Immature natural killer cell (primary cell): ENCODE data around the gene PRORP. TPM values are rescaled to one million over a fixed set of nuclear protein-coding genes. Genes with fewer than 3 reads are reported as not detected.
"Not testable (repeated sequence)": the region's sequence is repeated elsewhere in the genome, so short reads cannot be mapped to it uniquely, and the experiment has no call there.

Source experiments
- DNase-seq, 3 donors: peaks; one replicate each; pipeline ENCODE4 v3.0.0; 2022; ENCODE audit warnings: mixed read lengths in 1 of 3
- H3K27ac Mint-ChIP-seq, 6 donors: one replicate each; pipeline ENCODE4 v1.8.0; 2020; ENCODE audit warnings: mixed read lengths in 6 of 6, mild to moderate bottlenecking in 5 of 6, inconsistent platforms in 4 of 6, moderate library complexity in 3 of 6
- H3K27me3 Mint-ChIP-seq, 3 donors: one replicate each; pipeline ENCODE4 v1.8.0; 2020 to 2021; ENCODE audit warnings: low read depth in 3 of 3, mild to moderate bottlenecking in 3 of 3, mixed read lengths in 3 of 3, moderate library complexity in 3 of 3, inconsistent platforms in 1 of 3
- H3K36me3 Mint-ChIP-seq, 3 donors: one replicate each; pipeline ENCODE4 v1.8.0; 2020; ENCODE audit warnings: mixed read lengths in 3 of 3, inconsistent platforms in 2 of 3, mild to moderate bottlenecking in 2 of 3
- H3K4me1 Mint-ChIP-seq, 2 donors: one replicate each; pipeline ENCODE4 v1.8.0; 2020; ENCODE audit warnings: inconsistent platforms in 2 of 2, mild to moderate bottlenecking in 2 of 2, mixed read lengths in 2 of 2, moderate library complexity in 1 of 2
- H3K4me3 Mint-ChIP-seq, 5 donors: one replicate each; pipeline ENCODE4 v1.8.0; 2020; ENCODE audit warnings: mild to moderate bottlenecking in 5 of 5, mixed read lengths in 5 of 5, inconsistent platforms in 3 of 5, moderate library complexity in 3 of 5
- H3K9me3 Mint-ChIP-seq, 6 donors: one replicate each; pipeline ENCODE4 v1.8.0; 2020; ENCODE audit warnings: mild to moderate bottlenecking in 6 of 6, mixed read lengths in 6 of 6, inconsistent platforms in 4 of 6, moderate library complexity in 3 of 6
- polyA plus RNA-seq, 3 donors: library from polyadenylated mRNA; unstranded; fragments of 300-500 nt; fragmentation: Illumina TruSeq; gene quantifications; one replicate each; pipeline ENCODE4 v1.2.3, GENCODE V29; 2021

PRORP gene
- polyA plus RNA-seq = 10 to 100 TPM; 32.7 to 59.5 (median 36.7) TPM

DNA sequence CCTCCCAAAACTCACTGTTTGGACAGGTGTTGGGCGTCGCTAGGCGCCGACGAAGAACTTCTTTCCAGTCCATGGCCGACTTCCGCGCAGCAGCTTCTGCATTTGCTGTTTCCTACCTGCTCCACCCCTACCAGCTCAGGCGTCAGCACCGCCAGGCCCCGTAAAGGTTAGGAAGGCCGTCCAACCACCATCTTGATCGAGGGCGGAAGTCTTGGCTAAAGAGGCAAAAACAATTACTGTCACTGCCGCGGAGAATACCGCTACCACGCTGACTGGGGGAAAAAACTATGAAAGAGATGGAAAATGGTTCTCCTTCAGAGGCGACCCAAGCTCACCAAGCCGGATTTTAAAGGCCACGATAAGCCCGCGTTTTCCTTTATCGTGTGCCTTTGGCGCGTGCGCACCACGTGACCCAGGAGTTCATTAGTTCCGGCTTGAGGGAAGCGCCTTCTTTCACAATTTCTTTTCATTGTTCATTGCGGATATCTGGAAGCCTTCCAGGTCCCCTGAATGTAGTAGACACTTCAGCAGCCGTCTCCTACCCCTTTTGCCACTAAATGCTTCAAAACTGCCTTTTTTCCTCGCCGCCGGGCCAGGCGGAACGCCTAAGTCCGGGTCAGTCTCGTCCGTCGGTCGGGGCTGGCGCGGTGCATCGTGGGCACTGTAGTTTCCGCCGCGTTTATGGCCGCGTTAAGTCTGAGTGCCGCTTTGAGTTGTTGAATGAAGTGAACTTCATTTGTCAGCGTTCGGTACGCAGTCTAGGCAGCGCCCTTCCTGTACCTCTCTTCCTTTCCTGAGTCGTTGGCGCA is at the start of gene PRORP, which contains the start of gene PPP2R3C:
PRORP (plus strand) TSS at position 666 of the 809 bp plus-strand sequence. CDS start 694 bp downstream, outside the sequence.
PPP2R3C (minus strand) TSS at position 104 of the 809 bp plus-strand sequence; CDS start at position 73, 31 bp downstream.
- H3K27ac Mint-ChIP-seq = peak within 1 kb of the TSS; percentile 99 to 100 (median 100)
- peaks cover 4 to 10% (median 7%) of the 10 kb centered on the region in 3 donors for H3K36me3 Mint-ChIP-seq
- peak; percentile 89 to 90 (median 89) for DNase-seq
- H3K4me1 Mint-ChIP-seq = peaks cover 60 to 91% of the 10 kb centered on the region in 2 donors
- no peaks in the 10 kb centered on the region for H3K9me3 Mint-ChIP-seq
- H3K4me3 Mint-ChIP-seq = peak within 1 kb of the TSS; percentile 95 to 100 (median 100)
- peaks cover 6 to 18% (median 8%) of the 10 kb centered on the region in 3 donors for H3K27me3 Mint-ChIP-seq

GRCh38 chr14:35073486-35073885 is 48.9 kb upstream of the PRORP start:
- peaks cover 6 to 20% (median 6%) of the 10 kb centered on the region in 3 donors for H3K36me3 Mint-ChIP-seq
- no peaks in the 10 kb centered on the region for H3K27me3 Mint-ChIP-seq
- no peaks in the 10 kb centered on the region for H3K9me3 Mint-ChIP-seq
- H3K4me1 Mint-ChIP-seq = no peaks in the 10 kb centered on the region
- H3K27ac Mint-ChIP-seq = no peak overlapping the region
- no peak overlapping the region for H3K4me3 Mint-ChIP-seq
- DNase-seq = no peak

DNA sequence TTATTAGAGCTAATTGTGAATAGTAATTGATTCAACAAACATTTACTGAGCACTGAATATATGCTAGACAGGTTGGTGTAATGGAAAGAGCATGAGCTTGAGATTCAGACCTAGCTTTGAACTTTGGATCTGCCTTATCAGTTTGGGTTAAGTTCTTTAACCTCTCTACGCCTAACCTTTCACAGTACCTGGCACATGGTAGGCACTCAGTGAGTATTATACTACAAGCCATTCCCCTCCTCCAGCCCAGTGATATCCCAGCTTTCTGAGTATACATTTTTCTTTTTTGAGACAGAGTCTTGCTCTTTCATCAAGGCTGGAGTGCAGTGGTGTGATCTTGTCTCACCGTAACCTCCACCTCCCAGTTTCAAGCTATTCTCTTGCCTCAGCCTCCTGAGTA is 44.3 kb upstream of the PRORP start:
- Mint-ChIP-seq H3K36me3 (peaks cover 0 to 17% (median 7%) of the 10 kb centered on the region in 3 donors), H3K27me3 (no peaks in the 10 kb centered on the region), H3K4me1 (no peaks in the 10 kb centered on the region), H3K27ac (peak overlapping the region in 1 of 6 donors; percentile 50), H3K4me3 (no peak overlapping the region), H3K9me3 (no peaks in the 10 kb centered on the region)
- DNase-seq = no peak

GRCh38 chr14:35079742-35080141 is 42.6 kb upstream of the PRORP start:
- Mint-ChIP-seq H3K4me1 (no peaks in the 10 kb centered on the region), H3K27ac (no peak overlapping the region), H3K27me3 (no peaks in the 10 kb centered on the region), H3K4me3 (no peak overlapping the region), H3K36me3 (peaks cover 4 to 17% (median 5%) of the 10 kb centered on the region in 3 donors), H3K9me3 (no peaks in the 10 kb centered on the region)
- DNase-seq = no peak

DNA sequence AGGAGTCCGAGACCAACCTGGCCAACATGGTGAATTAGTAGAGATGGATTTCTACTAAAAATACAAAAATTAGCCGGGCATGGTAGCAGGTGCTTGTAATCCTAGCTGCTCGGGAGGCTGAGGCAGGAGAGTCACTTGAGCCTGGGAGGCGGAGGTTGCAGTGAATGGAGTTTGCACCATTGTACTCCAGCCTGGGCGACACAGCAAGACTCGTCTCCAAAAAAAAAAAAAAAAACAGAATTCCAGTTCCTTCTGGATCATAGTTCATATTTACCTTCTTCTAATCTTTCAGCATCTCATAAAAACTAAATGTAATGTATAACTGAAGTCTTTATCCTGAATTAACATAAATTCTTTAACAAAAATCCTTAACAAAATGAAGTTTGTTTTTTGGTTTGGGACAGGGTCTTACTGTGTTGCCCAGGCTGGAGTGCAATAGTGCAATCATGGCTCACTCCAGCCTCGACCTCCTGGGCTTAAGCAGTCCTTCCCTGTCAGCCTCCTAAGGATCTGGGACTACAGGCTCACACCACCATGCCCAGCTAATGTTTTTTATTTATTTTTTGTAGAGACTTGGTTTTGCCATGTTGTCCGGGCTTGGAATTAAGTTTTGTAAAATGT is 38.7 kb upstream of the PRORP start:
- no peaks in the 10 kb centered on the region for H3K4me1 Mint-ChIP-seq

DNA sequence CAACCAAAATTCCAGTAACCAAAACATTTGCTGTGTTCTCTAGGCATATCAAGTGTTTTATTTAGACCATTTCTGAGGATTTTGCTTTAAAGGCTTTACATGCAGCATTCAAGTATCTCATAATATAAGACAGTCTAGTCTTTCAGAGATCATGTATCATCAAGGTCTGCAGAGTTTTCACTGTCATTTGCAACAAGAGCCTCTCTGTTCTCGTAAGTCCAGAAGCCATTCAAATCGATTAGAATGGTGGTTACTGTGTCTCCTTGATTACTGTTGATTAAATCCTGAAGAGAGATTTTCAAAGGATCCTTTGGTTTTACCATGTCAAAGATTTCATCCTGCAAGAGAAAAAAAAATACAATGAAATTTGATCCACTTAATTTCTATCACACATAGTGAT is 36.9 kb upstream of the PRORP start:
- Mint-ChIP-seq H3K27ac (peak overlapping the region in 5 of 6 donors; percentile 15 to 71 (median 24)), H3K4me1 (no peaks in the 10 kb centered on the region), H3K4me3 (no peak overlapping the region), H3K27me3 (peaks cover 0 to 3% (median 0%) of the 10 kb centered on the region in 3 donors), H3K36me3 (peaks cover 13 to 35% (median 26%) of the 10 kb centered on the region in 3 donors), H3K9me3 (no peaks in the 10 kb centered on the region)
- DNase-seq = no peak

More for the DNA sequence above, 38.7 kb upstream of the PRORP start:
- H3K27ac Mint-ChIP-seq = peak overlapping the region in 1 of 6 donors; percentile 26
- peaks cover 18 to 34% (median 26%) of the 10 kb centered on the region in 3 donors for H3K36me3 Mint-ChIP-seq
- H3K9me3 Mint-ChIP-seq = no peaks in the 10 kb centered on the region
- H3K27me3 Mint-ChIP-seq = peaks cover 0 to 3% (median 0%) of the 10 kb centered on the region in 3 donors
- H3K4me3 Mint-ChIP-seq = no peak overlapping the region
- no peak for DNase-seq

GRCh38 chr14:35088514-35088913 is 33.8 kb upstream of the PRORP start:
- no peaks in the 10 kb centered on the region for H3K9me3 Mint-ChIP-seq
- peak overlapping the region in 4 of 6 donors; percentile 3 to 75 (median 26) for H3K27ac Mint-ChIP-seq
- DNase-seq = no peak
- H3K4me1 Mint-ChIP-seq = no peaks in the 10 kb centered on the region
- no peak overlapping the region for H3K4me3 Mint-ChIP-seq
- peaks cover 0 to 3% (median 0%) of the 10 kb centered on the region in 3 donors for H3K27me3 Mint-ChIP-seq
- H3K36me3 Mint-ChIP-seq = peaks cover 13 to 33% (median 30%) of the 10 kb centered on the region in 3 donors

- not testable (repeated sequence) for H3K27ac Mint-ChIP-seq, H3K9me3 Mint-ChIP-seq, H3K27me3 Mint-ChIP-seq, DNase-seq, H3K4me3 Mint-ChIP-seq, H3K4me1 Mint-ChIP-seq
- H3K36me3 Mint-ChIP-seq = peaks cover 14 to 29% (median 17%) of the 10 kb centered on the region in 3 donors
Observed at GRCh38 chr14:35094645-35095044, 27.7 kb upstream of the PRORP start.

DNA sequence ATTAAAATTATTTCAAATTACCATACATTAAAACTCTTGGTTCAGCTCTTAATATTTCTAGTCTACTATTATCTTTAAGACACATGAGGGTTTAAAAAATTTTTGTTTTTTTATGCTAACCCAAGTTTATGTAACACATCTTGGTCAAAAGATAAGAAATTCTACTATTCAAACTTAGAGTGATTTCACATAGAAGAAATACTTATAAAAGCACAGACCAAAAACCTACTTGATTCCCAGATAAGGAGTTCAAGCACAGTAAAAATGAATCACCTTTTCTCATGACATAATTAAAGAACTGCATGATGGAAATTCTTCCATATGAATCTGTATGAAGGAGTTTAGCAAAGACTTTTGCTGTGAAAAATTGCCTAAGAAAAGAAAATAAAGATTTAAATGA is 14.5 kb upstream of the PRORP start:
- peaks cover 0 to 3% (median 3%) of the 10 kb centered on the region in 3 donors for H3K27me3 Mint-ChIP-seq
- DNase-seq = no peak
- H3K27ac Mint-ChIP-seq = no peak overlapping the region
- H3K4me3 Mint-ChIP-seq = no peak overlapping the region
- H3K9me3 Mint-ChIP-seq = no peaks in the 10 kb centered on the region
- peaks cover 23 to 58% (median 30%) of the 10 kb centered on the region in 3 donors for H3K36me3 Mint-ChIP-seq
- peaks cover 3 to 12% of the 10 kb centered on the region in 2 donors for H3K4me1 Mint-ChIP-seq

DNA sequence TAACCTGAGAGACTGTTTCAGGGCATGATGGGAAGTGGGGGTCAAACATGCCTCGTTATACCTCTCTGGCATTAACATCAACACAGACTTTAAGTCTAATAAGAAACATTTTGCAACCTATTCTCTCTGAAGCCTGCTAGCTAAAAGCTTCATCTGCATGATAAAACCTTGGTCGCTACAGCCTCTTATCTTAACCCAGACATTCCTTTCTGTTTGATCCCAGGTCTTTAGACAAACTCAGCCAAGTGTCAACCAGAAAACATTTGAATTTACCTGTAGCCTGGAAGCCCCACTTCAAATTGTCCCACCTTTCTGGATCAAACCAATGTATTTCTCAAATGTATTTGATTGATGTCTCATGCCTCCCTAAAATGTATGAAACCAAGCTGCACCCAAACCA is 9.7 kb upstream of the PRORP start:
- Mint-ChIP-seq H3K4me3 (no peak overlapping the region), H3K27ac (peak overlapping the region in 3 of 6 donors; percentile 1 to 40 (median 21)), H3K9me3 (no peaks in the 10 kb centered on the region), H3K36me3 (peaks cover 30 to 55% (median 31%) of the 10 kb centered on the region in 3 donors), H3K27me3 (peaks cover 0 to 3% (median 1%) of the 10 kb centered on the region in 3 donors), H3K4me1 (peaks cover 25 to 37% of the 10 kb centered on the region in 2 donors)
- DNase-seq = no peak

DNA sequence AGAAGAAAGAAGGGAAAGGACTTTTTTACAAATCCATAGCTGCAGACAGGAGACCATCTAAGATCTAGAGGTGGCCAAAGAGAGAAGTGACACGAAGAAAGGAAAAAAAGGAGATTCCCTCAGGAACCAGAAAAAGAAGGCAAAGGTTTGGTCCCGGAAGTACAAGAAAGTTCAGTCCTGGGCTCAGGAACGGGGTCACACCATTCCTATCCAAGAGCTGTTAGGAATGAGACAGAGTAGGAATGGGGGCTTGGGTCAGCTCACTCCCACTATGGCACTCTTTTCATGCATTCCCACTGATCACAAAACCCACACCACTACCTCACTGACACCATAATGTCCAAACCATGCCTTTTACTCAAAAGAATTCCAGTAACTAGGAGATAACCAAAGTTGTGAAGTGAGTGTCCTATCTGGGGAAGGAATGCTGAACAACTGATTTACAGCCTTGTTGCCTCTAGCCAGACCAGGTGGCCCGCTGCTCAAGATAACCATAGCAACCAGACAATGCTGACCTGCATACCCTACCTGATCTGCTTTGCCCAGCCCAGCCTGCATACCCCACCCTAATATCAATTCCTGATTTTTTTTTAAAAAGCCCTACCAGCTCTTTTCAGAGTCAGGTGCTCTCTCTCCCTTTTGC is 8.9 kb upstream of the PRORP start:
- Mint-ChIP-seq H3K4me1 (peaks cover 30 to 45% of the 10 kb centered on the region in 2 donors), H3K27me3 (peaks cover 0 to 4% (median 3%) of the 10 kb centered on the region in 3 donors), H3K36me3 (peaks cover 30 to 59% (median 31%) of the 10 kb centered on the region in 3 donors), H3K4me3 (no peak overlapping the region), H3K9me3 (no peaks in the 10 kb centered on the region), H3K27ac (peak overlapping the region in 5 of 6 donors; percentile 1 to 60 (median 21))
- no peak for DNase-seq

GRCh38 chr14:35114036-35114435 is 8.3 kb upstream of the PRORP start:
- Mint-ChIP-seq H3K9me3 (no peaks in the 10 kb centered on the region), H3K4me3 (no peak overlapping the region), H3K27me3 (peaks cover 0 to 3% (median 3%) of the 10 kb centered on the region in 3 donors), H3K4me1 (peaks cover 33 to 51% of the 10 kb centered on the region in 2 donors), H3K27ac (peak overlapping the region in 1 of 6 donors; percentile 15), H3K36me3 (peaks cover 30 to 61% (median 31%) of the 10 kb centered on the region in 3 donors)
- DNase-seq = no peak

DNA sequence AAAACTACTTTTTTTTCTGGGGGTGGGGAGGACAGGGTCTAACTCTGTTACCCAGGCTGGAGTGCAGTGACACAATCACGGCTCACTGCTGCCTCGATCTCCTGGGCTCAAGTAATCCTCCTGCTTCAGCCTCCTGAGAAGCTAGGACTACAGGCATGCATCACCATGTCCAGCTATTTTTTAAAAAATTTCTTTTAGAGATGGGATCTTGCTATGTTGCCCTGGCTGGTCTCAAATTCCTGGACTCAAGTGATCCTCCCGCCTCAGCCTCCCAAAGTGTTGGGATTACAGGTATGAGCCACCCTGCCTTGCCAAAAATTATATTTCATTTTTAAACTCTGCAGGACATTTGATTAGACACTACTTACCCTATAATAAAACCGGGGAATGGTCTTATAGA is 6.1 kb upstream of the PRORP start:
- peaks cover 0 to 5% (median 5%) of the 10 kb centered on the region in 3 donors for H3K27me3 Mint-ChIP-seq
- H3K4me1 Mint-ChIP-seq = peaks cover 47 to 69% of the 10 kb centered on the region in 2 donors
- H3K9me3 Mint-ChIP-seq = no peaks in the 10 kb centered on the region
- H3K36me3 Mint-ChIP-seq = peaks cover 23 to 46% (median 23%) of the 10 kb centered on the region in 3 donors
- no peak overlapping the region for H3K4me3 Mint-ChIP-seq
- H3K27ac Mint-ChIP-seq = peak overlapping the region in 1 of 6 donors; percentile 57
- no peak for DNase-seq
